HepG2 (cell line): ENCODE results near the gene SV2B. TPM values are rescaled to one million over a fixed set of nuclear protein-coding genes. Genes with fewer than 3 reads are reported as not detected.

Source experiments
- MED8 ChIP-seq: sonication (generic); formaldehyde crosslinking; IDR thresholded peaks from 2 replicates; pipeline ENCODE4 v1.8.1; 2023; ENCODE audit warnings: mild to moderate bottlenecking, missing genetic modification reagents; ENCODE audit not compliant: insufficient replicate concordance
- polyA plus RNA-seq, 8 experiments: library from polyadenylated mRNA; depleted of rRNA in 3 of 8; stranded (reverse) in 7 of 8; unstranded in 1 of 8; fragments of >200 nt; fragmentation: Illumina TruSeq in 4 of 8; extraction: Trizol in 4 of 8; gene quantifications; 2 replicates each; pipeline versions ENCODE4 v1.2.1 to v1.2.3, GENCODE V29; 2011 to 2016; ENCODE audit warnings: low read depth in 4 of 8, missing spikeins in 1 of 8, mixed read lengths in 1 of 8; ENCODE audit not compliant: insufficient read depth in 1 of 8
- total RNA-seq, 5 experiments: library from RNA; depleted of rRNA; stranded (reverse); fragments of >200 nt; fragmentation: Illumina TruSeq; extraction: Trizol; gene quantifications; 2 replicates each; pipeline ENCODE4 v1.2.3, GENCODE V29; 2016; ENCODE audit warnings: low read depth in 1 of 5
- TF ChIP-seq, protein P1 (sequence below): sonication (generic); formaldehyde crosslinking; IDR thresholded peaks from 2 replicates; pipeline ENCODE4 v1.4.0; 2020; ENCODE audit warnings: mild to moderate bottlenecking, low read depth, missing genetic modification reagents
- TF ChIP-seq, protein P2 (sequence below): sonication (generic); formaldehyde crosslinking; IDR thresholded peaks from 2 replicates; pipeline ENCODE4 v1.8.0; 2022; ENCODE audit warnings: missing genetic modification reagents, mild to moderate bottlenecking, inconsistent platforms, borderline replicate concordance
- TF ChIP-seq, protein P3 (sequence below): sonication (generic); formaldehyde crosslinking; IDR thresholded peaks from 2 replicates; pipeline ENCODE4 v1.8.0; 2022; ENCODE audit warnings: mild to moderate bottlenecking, missing genetic modification reagents
- TF ChIP-seq, protein P4 (sequence below): IDR thresholded peaks from 2 replicates; pipeline ENCODE4 v1.6.1; 2016
- TF ChIP-seq, protein P5 (sequence below): sonication (generic); formaldehyde crosslinking; IDR thresholded peaks from 2 replicates; pipeline ENCODE4 v1.4.0; 2020; ENCODE audit warnings: missing genetic modification reagents

The SV2B gene
- total and polyA plus RNA-seq, 2 of the 13 experiments (the other 11 are each of a cell fraction or from before 2014, with no cell fraction given) = not detected

DNA sequence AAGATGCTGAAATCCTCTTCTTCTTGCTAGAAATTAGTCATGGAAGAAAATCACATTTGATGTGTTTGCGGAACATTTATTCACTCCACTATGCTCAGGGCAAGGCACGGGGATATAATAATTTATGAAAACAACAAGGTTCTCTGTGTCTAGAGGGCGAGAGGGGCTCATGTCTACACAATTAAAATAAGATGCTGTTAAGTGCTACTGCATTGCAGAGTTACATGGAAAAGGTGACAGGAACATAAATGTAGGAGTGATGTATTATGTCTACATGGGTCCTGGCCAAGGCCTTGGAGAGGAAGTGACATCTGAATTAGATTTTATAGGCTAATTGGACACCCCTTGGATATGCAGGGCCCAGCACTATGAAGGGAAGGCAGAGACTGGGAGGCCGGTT, 96.1 kb downstream of the SV2B start (continued):
- TF ChIP-seq, protein P1, sequence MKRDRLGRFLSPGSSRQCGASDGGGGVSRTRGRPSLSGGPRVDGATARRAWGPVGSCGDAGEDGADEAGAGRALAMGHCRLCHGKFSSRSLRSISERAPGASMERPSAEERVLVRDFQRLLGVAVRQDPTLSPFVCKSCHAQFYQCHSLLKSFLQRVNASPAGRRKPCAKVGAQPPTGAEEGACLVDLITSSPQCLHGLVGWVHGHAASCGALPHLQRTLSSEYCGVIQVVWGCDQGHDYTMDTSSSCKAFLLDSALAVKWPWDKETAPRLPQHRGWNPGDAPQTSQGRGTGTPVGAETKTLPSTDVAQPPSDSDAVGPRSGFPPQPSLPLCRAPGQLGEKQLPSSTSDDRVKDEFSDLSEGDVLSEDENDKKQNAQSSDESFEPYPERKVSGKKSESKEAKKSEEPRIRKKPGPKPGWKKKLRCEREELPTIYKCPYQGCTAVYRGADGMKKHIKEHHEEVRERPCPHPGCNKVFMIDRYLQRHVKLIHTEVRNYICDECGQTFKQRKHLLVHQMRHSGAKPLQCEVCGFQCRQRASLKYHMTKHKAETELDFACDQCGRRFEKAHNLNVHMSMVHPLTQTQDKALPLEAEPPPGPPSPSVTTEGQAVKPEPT (CRISPR knock-in tag) = no peak
- TF ChIP-seq, protein P2, sequence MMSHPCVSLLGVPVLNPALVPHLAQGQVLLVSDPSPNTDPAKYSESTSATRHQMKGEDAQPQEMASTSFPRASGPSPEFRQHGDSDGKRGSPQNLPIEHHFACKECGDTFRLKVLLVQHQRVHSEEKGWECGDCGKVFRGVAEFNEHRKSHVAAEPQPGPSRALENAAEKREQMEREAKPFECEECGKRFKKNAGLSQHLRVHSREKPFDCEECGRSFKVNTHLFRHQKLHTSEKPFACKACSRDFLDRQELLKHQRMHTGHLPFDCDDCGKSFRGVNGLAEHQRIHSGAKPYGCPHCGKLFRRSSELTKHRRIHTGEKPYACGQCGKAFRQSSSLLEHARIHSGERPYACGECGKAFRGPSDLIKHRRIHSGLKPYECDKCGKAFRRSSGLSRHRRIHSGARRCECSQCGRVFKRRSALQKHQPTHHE (CRISPR knock-in tag) = no peak
- TF ChIP-seq, protein P3, sequence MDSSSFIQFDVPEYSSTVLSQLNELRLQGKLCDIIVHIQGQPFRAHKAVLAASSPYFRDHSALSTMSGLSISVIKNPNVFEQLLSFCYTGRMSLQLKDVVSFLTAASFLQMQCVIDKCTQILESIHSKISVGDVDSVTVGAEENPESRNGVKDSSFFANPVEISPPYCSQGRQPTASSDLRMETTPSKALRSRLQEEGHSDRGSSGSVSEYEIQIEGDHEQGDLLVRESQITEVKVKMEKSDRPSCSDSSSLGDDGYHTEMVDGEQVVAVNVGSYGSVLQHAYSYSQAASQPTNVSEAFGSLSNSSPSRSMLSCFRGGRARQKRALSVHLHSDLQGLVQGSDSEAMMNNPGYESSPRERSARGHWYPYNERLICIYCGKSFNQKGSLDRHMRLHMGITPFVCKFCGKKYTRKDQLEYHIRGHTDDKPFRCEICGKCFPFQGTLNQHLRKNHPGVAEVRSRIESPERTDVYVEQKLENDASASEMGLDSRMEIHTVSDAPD (CRISPR knock-in tag) = no peak
- TF ChIP-seq, protein P4, sequence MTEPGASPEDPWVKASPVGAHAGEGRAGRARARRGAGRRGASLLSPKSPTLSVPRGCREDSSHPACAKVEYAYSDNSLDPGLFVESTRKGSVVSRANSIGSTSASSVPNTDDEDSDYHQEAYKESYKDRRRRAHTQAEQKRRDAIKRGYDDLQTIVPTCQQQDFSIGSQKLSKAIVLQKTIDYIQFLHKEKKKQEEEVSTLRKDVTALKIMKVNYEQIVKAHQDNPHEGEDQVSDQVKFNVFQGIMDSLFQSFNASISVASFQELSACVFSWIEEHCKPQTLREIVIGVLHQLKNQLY (CRISPR knock-in tag) = no peak
- TF ChIP-seq, protein P5, sequence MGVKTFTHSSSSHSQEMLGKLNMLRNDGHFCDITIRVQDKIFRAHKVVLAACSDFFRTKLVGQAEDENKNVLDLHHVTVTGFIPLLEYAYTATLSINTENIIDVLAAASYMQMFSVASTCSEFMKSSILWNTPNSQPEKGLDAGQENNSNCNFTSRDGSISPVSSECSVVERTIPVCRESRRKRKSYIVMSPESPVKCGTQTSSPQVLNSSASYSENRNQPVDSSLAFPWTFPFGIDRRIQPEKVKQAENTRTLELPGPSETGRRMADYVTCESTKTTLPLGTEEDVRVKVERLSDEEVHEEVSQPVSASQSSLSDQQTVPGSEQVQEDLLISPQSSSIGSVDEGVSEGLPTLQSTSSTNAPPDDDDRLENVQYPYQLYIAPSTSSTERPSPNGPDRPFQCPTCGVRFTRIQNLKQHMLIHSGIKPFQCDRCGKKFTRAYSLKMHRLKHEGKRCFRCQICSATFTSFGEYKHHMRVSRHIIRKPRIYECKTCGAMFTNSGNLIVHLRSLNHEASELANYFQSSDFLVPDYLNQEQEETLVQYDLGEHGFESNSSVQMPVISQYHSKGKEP (CRISPR knock-in tag) = no peak
- no peak for TF ChIP-seq MED8
